ENCODE data around the gene LAMA2.

LAMA2 gene

GRCh38 chr6:129446272-129447197, 563.6 kb downstream of the LAMA2 start:
- no peak overlapping the region for H3K4me3 ChIP-seq (ENCODE audit: low read length)
- no peak for TF ChIP-seq CTCF (IDR thresholded peaks at IDR 0.05; ENCODE audit: insufficient read depth, low read depth, low read length, missing control alignments)
- no peak for DNase-seq (ENCODE audit: low read depth)

GRCh38 chr6:129447198-129447565, 564.2 kb downstream of the LAMA2 start:
- no peak overlapping the region for H3K4me3 ChIP-seq (ENCODE audit: low read length)
- TF ChIP-seq CTCF (IDR thresholded peaks at IDR 0.05; ENCODE audit: insufficient read depth, low read depth, low read length, missing control alignments): no peak
- no peak for DNase-seq (ENCODE audit: low read depth)

- no peak for TF ChIP-seq CTCF (IDR thresholded peaks at IDR 0.05; ENCODE audit: insufficient read depth, low read depth, low read length, missing control alignments)
Observed at GRCh38 chr6:129448965-129449364, 566.0 kb downstream of the LAMA2 start.

GRCh38 chr6:129451187-129451586, 568.2 kb downstream of the LAMA2 start:
- no peak overlapping the region for H3K4me3 ChIP-seq (ENCODE audit: low read length)
- TF ChIP-seq CTCF (IDR thresholded peaks at IDR 0.05; ENCODE audit: insufficient read depth, low read depth, low read length, missing control alignments): no peak
- DNase-seq (ENCODE audit: low read depth): no peak

More at GRCh38 chr6:129448965-129449364, 566.0 kb downstream of the LAMA2 start:
- DNase-seq (ENCODE audit: low read depth): no peak
- H3K4me3 ChIP-seq (ENCODE audit: low read length): no peak overlapping the region

- TF ChIP-seq CTCF (IDR thresholded peaks at IDR 0.05; ENCODE audit: insufficient read depth, low read depth, low read length, missing control alignments): no peak
- no peak for DNase-seq (ENCODE audit: low read depth)
- no peak overlapping the region for H3K4me3 ChIP-seq (ENCODE audit: low read length)
Observed at GRCh38 chr6:129453073-129453472, 570.1 kb downstream of the LAMA2 start.

- no peak for TF ChIP-seq CTCF (IDR thresholded peaks at IDR 0.05; ENCODE audit: insufficient read depth, low read depth, low read length, missing control alignments)
- H3K4me3 ChIP-seq (ENCODE audit: low read length): no peak overlapping the region
- DNase-seq (ENCODE audit: low read depth): no peak
Observed at GRCh38 chr6:129454488-129454887, 571.5 kb downstream of the LAMA2 start.

All from epithelial cell of esophagus (primary cell).